ENCODE data around the gene RCBTB1. TPM values are rescaled to one million over a fixed set of nuclear protein-coding genes. Genes with fewer than 3 reads are reported as not detected.
"Not testable (repeated sequence)": the region's sequence is repeated elsewhere in the genome, so short reads cannot be mapped to it uniquely, and the experiment has no call there.

RCBTB1 gene
- total and polyA plus RNA-seq, 9 donors: 5.5 to 28.0 (median 12.9) TPM

DNA sequence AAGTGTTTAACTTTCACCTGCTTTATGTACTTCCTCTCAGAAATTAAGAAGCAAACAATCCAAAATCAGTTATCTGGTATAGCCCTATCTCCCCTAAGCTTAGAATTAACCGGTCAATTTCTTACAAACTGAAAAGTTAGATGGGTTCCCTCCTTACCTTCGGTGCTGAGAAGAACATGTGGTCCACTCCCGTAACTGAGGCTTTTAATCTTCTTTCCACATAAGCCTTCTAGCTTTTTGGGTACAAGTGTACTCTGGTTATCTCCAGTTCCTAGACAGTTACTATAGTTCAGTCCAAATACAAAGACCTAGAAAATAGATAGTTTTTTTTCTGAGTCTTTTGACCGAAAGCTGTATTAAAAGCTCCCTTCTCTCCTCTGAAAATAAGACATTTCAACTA is 18.9 kb downstream of the RCBTB1 start:
- 96 to 99% (median 98%) methylated on average over 4 of the region's 4 CpGs for WGBS, 3 donors
- intact Hi-C loops (cut with DNase I): no loop called here

DNA sequence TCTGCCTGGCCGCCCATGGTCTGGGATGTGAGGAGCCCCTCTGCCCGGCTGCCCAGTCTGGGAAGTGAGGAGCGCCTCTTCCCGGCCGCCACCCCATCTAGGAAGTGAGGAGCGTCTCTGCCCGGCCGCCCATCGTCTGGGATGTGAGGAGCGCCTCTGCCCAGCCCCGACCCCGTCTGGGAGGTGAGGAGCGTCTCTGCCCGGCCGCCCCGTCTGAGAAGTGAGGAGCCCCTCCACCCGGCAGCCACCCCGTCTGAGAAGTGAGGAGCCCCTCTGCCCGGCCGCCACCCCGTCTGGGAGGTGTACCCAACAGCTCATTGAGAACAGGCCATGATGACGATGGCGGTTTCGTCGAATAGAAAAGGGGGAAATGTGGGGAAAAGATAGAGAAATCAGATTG is 19.9 kb downstream of the RCBTB1 start:
- intact Hi-C loops (cut with DNase I); H3K4me3 ChIP-seq; DNase-seq; H3K4me1 ChIP-seq (ENCODE audit: insufficient read depth); H3K27me3 ChIP-seq; H3K9me3 ChIP-seq; H3K36me3 ChIP-seq; H3K27ac ChIP-seq: not testable (repeated sequence)
- WGBS, 3 donors: 94 to 98% (median 94%) methylated on average over 20 to 21 of the region's 25 CpGs

More for the DNA sequence above, 18.9 kb downstream of the RCBTB1 start:
- no peaks in the 10 kb centered on the region for H3K9me3 ChIP-seq
- no peak for DNase-seq
- no peaks in the 10 kb centered on the region for H3K36me3 ChIP-seq
- H3K27ac ChIP-seq: no peak overlapping the region
- TF ChIP-seq EP300 (IDR thresholded peaks at IDR 0.05) (no peak), POLR2A (IDR thresholded peaks at IDR 0.05) (no peak)
- TF ChIP-seq, protein P1, sequence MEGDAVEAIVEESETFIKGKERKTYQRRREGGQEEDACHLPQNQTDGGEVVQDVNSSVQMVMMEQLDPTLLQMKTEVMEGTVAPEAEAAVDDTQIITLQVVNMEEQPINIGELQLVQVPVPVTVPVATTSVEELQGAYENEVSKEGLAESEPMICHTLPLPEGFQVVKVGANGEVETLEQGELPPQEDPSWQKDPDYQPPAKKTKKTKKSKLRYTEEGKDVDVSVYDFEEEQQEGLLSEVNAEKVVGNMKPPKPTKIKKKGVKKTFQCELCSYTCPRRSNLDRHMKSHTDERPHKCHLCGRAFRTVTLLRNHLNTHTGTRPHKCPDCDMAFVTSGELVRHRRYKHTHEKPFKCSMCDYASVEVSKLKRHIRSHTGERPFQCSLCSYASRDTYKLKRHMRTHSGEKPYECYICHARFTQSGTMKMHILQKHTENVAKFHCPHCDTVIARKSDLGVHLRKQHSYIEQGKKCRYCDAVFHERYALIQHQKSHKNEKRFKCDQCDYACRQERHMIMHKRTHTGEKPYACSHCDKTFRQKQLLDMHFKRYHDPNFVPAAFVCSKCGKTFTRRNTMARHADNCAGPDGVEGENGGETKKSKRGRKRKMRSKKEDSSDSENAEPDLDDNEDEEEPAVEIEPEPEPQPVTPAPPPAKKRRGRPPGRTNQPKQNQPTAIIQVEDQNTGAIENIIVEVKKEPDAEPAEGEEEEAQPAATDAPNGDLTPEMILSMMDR (IDR thresholded peaks at IDR 0.05): no peak
- H3K27me3 ChIP-seq: no peaks in the 10 kb centered on the region
- no peak overlapping the region for H3K4me3 ChIP-seq
- no peaks in the 10 kb centered on the region for H3K4me1 ChIP-seq (ENCODE audit: insufficient read depth)

DNA sequence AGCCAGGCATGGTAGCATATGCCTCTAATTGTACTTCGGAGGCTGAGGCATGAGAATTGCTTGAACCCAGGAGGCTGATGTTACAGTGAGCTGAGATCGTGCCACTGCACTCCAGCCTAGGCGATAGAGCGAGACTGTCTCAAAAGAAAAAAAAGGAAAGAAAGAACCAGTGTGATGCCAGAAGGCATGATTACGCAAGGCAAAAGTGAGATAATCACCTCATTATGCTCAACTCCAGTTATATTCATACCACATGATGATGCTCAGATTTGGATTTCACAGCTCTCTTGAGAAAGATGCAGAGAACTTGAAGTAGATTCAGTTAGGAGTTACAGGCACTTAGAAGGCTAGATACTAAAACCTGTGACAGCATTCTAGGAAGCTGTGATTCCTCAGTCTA is 21.8 kb downstream of the RCBTB1 start:
- no peaks in the 10 kb centered on the region for H3K9me3 ChIP-seq
- H3K36me3 ChIP-seq: no peaks in the 10 kb centered on the region
- 74 to 93% (median 78%) methylated on average over 4 to 5 of the region's 5 CpGs for WGBS, 3 donors
- no peak overlapping the region for H3K27ac ChIP-seq
- H3K4me3 ChIP-seq: no peak overlapping the region
- no peak for TF ChIP-seq EP300 (IDR thresholded peaks at IDR 0.05)
- TF ChIP-seq POLR2A (IDR thresholded peaks at IDR 0.05): no peak
- TF ChIP-seq, protein P1 (IDR thresholded peaks at IDR 0.05): no peak
- H3K27me3 ChIP-seq: no peaks in the 10 kb centered on the region
- H3K4me1 ChIP-seq (ENCODE audit: insufficient read depth): peaks cover 3% of the 10 kb centered on the region
- no peak for DNase-seq
- intact Hi-C loops (cut with DNase I): no loop called here

GRCh38 chr13:49561062-49561410 is 24.3 kb downstream of the RCBTB1 start:
- Histone ChIP-seq H3K4me3 (no peak overlapping the region), H3K27me3 (no peaks in the 10 kb centered on the region), H3K27ac (peak overlapping the region in 1 of 2 donors; percentile 3), H3K36me3 (no peaks in the 10 kb centered on the region), H3K4me1 (ENCODE audit: insufficient read depth) (peaks cover 3% of the 10 kb centered on the region), H3K9me3 (no peaks in the 10 kb centered on the region)
- no peak for DNase-seq
- intact Hi-C loops (cut with DNase I): no loop called here
- TF ChIP-seq POLR2A (IDR thresholded peaks at IDR 0.05): no peak
- no peak for TF ChIP-seq EP300 (IDR thresholded peaks at IDR 0.05)
- TF ChIP-seq, protein P1 (IDR thresholded peaks at IDR 0.05): no peak
- 19 to 22% (median 22%) methylated on average over 3 of the region's 3 CpGs for WGBS, 3 donors

DNA sequence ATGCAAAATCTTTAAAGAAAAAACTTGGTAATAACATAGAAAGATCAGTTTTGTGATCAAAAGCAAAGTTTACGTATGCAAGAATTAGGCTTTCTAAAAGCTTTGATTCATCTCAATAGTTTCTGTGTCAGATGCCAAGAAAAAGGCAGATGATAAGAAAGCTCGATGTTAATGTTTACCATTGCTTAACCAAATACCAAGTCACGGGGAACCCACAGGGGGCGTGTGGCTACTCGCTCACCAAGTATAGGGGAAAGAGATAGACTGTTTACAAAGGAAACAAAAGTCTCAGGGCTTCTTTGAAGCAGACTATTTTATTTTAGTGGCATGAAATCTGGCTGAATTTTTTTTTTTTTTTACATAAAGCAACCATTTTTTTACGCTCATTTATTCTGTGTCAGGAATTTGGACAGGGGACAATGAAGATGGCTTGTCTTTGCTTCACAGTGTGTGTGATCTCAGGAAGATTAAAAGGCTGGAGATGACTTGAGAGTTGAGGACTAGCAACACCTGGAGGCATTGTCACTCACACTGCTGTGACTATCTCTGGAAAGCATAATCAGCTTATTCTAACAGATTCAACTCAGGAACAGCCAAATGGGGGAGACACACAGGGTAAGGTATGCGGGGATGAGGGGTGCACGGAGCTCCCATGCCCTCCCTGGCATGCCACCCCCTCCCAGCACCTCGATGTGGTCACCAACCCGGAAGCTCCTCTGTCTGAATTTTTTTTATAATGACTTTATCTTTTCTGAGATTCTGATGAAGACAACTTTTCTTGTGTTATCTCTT is 24.9 kb downstream of the RCBTB1 start:
- H3K36me3 ChIP-seq: no peaks in the 10 kb centered on the region
- H3K27ac ChIP-seq: peak overlapping the region in 1 of 2 donors; percentile 6
- intact Hi-C loops (cut with DNase I): no loop called here
- H3K4me3 ChIP-seq: no peak overlapping the region
- TF ChIP-seq EP300 (IDR thresholded peaks at IDR 0.05) (no peak), POLR2A (IDR thresholded peaks at IDR 0.05) (no peak)
- TF ChIP-seq, protein P1 (IDR thresholded peaks at IDR 0.05): no peak
- no peaks in the 10 kb centered on the region for H3K9me3 ChIP-seq
- peak in 3 of 5 donors; percentile 24 to 51 (median 44) for DNase-seq
- H3K4me1 ChIP-seq (ENCODE audit: insufficient read depth): peaks cover 3% of the 10 kb centered on the region
- H3K27me3 ChIP-seq: no peaks in the 10 kb centered on the region
- 30 to 41% (median 33%) methylated on average over 10 of the region's 10 CpGs for WGBS, 3 donors
